ENCODE results near the gene TSPAN9. TPM values are rescaled to one million over a fixed set of nuclear protein-coding genes. Genes with fewer than 3 reads are reported as not detected.

TSPAN9 gene
- total RNA-seq, 4 donors from 2014 or later: 27.9 to 49.1 (median 42.0) TPM

- 76 to 80% methylated on average over 17 of the region's 17 CpGs for WGBS, 2 donors
- no peak overlapping the region for H3K4me3 ChIP-seq (ENCODE audit: low read depth, poor library complexity, severe bottlenecking)
- intact Hi-C loops (cut with DNase I; ENCODE audit: low total_unique reads): no loop called here
- DNase-seq (ENCODE audit: low spot score in 2 of 2): no peak
- TF ChIP-seq CTCF (IDR thresholded peaks at IDR 0.05): no peak
- TF ChIP-seq POLR2A (IDR thresholded peaks at IDR 0.05): no peak
These were observed 80.6 kb downstream of the TSPAN9 start for GRCh38 chr12:3157581-3158323.

GRCh38 chr12:3158851-3159465 is 81.8 kb downstream of the TSPAN9 start:
- intact Hi-C loops (cut with DNase I; ENCODE audit: low total_unique reads): no loop called here
- WGBS, 2 donors: 44 to 57% methylated on average over 11 of the region's 11 CpGs
- TF ChIP-seq POLR2A (IDR thresholded peaks at IDR 0.05) (no peak), CTCF (IDR thresholded peaks at IDR 0.05) (no peak)
- no peak for DNase-seq (ENCODE audit: low spot score in 2 of 2)
- H3K4me3 ChIP-seq (ENCODE audit: low read depth, poor library complexity, severe bottlenecking): no peak overlapping the region

- DNase-seq (ENCODE audit: low spot score in 2 of 2): no peak
- WGBS, 2 donors: 59% methylated on average over 3 of the region's 3 CpGs
- no peak for TF ChIP-seq POLR2A (IDR thresholded peaks at IDR 0.05)
- no peak for TF ChIP-seq CTCF (IDR thresholded peaks at IDR 0.05)
- intact Hi-C loops (cut with DNase I; ENCODE audit: low total_unique reads): no loop called here
- no peak overlapping the region for H3K4me3 ChIP-seq (ENCODE audit: low read depth, poor library complexity, severe bottlenecking)
These were observed 82.9 kb downstream of the TSPAN9 start for GRCh38 chr12:3160081-3160480.

GRCh38 chr12:3161861-3162260 is 84.7 kb downstream of the TSPAN9 start:
- 81 to 87% methylated on average over 6 of the region's 6 CpGs for WGBS, 2 donors
- TF ChIP-seq POLR2A (IDR thresholded peaks at IDR 0.05): no peak
- no peak for TF ChIP-seq CTCF (IDR thresholded peaks at IDR 0.05)
- intact Hi-C loops (cut with DNase I; ENCODE audit: low total_unique reads): no loop called here
- no peak overlapping the region for H3K4me3 ChIP-seq (ENCODE audit: low read depth, poor library complexity, severe bottlenecking)
- DNase-seq (ENCODE audit: low spot score in 2 of 2): no peak

GRCh38 chr12:3164454-3165077 is 87.4 kb downstream of the TSPAN9 start:
- intact Hi-C loops (cut with DNase I; ENCODE audit: low total_unique reads): no loop called here
- 94 to 96% methylated on average over 11 of the region's 11 CpGs for WGBS, 2 donors
- TF ChIP-seq POLR2A (IDR thresholded peaks at IDR 0.05) (no peak), CTCF (IDR thresholded peaks at IDR 0.05) (no peak)

More at GRCh38 chr12:3164454-3165077, 87.4 kb downstream of the TSPAN9 start:
- no peak for DNase-seq (ENCODE audit: low spot score in 2 of 2)
- no peak overlapping the region for H3K4me3 ChIP-seq (ENCODE audit: low read depth, poor library complexity, severe bottlenecking)

Measured in lower leg skin (tissue), 4 donors.